GM21526 (cell line): Measurements from ENCODE around the gene CARHSP1.
"Not testable (repeated sequence)": the region's sequence is repeated elsewhere in the genome, so short reads cannot be mapped to it uniquely, and the experiment has no call there.

Source experiments
- ATAC-seq: cut with Tn5 transposase; IDR thresholded peaks from one replicate; pipeline ENCODE4 v1.9.1; 2021; ENCODE audit warnings: moderate library complexity; ENCODE audit not compliant: unreplicated experiment, low FRiP score

Gene CARHSP1

GRCh38 chr16:8868416-8869211 is at the start of gene CARHSP1:
Gene CARHSP1, minus strand, starts transcription at chr16:8869006. Its CDS starts 9,678 bp downstream, at chr16:8859328.
- peak; percentile 55 for ATAC-seq

GRCh38 chr16:8917336-8917735 is 48.5 kb upstream of the CARHSP1 start:
- not testable (repeated sequence) for ATAC-seq

- no peak for ATAC-seq
Measured at GRCh38 chr16:8916541-8917225, 47.9 kb upstream of the CARHSP1 start.

GRCh38 chr16:8915722-8916301 is 47.0 kb upstream of the CARHSP1 start:
- ATAC-seq = no peak

- no peak for ATAC-seq
Measured at GRCh38 chr16:8914098-8914497, 45.3 kb upstream of the CARHSP1 start.

- no peak for ATAC-seq
Measured at GRCh38 chr16:8912793-8913192, 44.0 kb upstream of the CARHSP1 start.

- no peak for ATAC-seq
Measured at GRCh38 chr16:8910811-8911210, 42.0 kb upstream of the CARHSP1 start.

- ATAC-seq = no peak
Measured at GRCh38 chr16:8908810-8909468, 40.1 kb upstream of the CARHSP1 start.

- ATAC-seq = no peak
Measured at GRCh38 chr16:8907096-8907495, 38.3 kb upstream of the CARHSP1 start.

GRCh38 chr16:8905795-8906591 is 37.2 kb upstream of the CARHSP1 start:
- no peak for ATAC-seq

GRCh38 chr16:8905168-8905762 is 36.5 kb upstream of the CARHSP1 start:
- no peak for ATAC-seq

- ATAC-seq = no peak
Measured at GRCh38 chr16:8904018-8904430, 35.2 kb upstream of the CARHSP1 start.

GRCh38 chr16:8903004-8903403 is 34.2 kb upstream of the CARHSP1 start:
- no peak for ATAC-seq

- no peak for ATAC-seq
Measured at GRCh38 chr16:8901320-8901861, 32.6 kb upstream of the CARHSP1 start.

GRCh38 chr16:8900343-8900742 is 31.5 kb upstream of the CARHSP1 start:
- ATAC-seq = no peak

- ATAC-seq = no peak
Measured at GRCh38 chr16:8899709-8900317, 31.0 kb upstream of the CARHSP1 start.

GRCh38 chr16:8898660-8899318 is 30.0 kb upstream of the CARHSP1 start:
- no peak for ATAC-seq

- no peak for ATAC-seq
Measured at GRCh38 chr16:8894736-8895334, 26.0 kb upstream of the CARHSP1 start.
